Retinal pigment epithelial cell (primary cell): ENCODE results near the gene KANSL1L.

Source experiments
- DNase-seq: peaks from one replicate; pipeline ENCODE4 v3.0.0-alpha.2; 2010; ENCODE audit warnings: low read depth
- H3K4me3 ChIP-seq: 2 replicates; pipeline ENCODE4 v1.5.1; 2011; ENCODE audit warnings: mild to moderate bottlenecking, low read length, control low read depth, moderate library complexity
- CTCF ChIP-seq: conservative IDR thresholded peaks from 2 replicates; pipeline ENCODE4 v1.5.1; 2011; ENCODE audit warnings: low read depth, low read length, control low read depth, inconsistent platforms

KANSL1L gene

GRCh38 chr2:210159059-210159458, 12.2 kb downstream of the KANSL1L start:
- H3K4me3 ChIP-seq, result no peak overlapping the region
- DNase-seq, result no peak
- TF ChIP-seq CTCF, result no peak

- no peak for DNase-seq
- H3K4me3 ChIP-seq, result no peak overlapping the region
- TF ChIP-seq CTCF, result no peak
These were observed 13.0 kb downstream of the KANSL1L start for GRCh38 chr2:210158236-210158635.

- no peak overlapping the region for H3K4me3 ChIP-seq
- no peak for TF ChIP-seq CTCF
- DNase-seq, result no peak
These were observed 13.7 kb downstream of the KANSL1L start for GRCh38 chr2:210157526-210157925.

DNA sequence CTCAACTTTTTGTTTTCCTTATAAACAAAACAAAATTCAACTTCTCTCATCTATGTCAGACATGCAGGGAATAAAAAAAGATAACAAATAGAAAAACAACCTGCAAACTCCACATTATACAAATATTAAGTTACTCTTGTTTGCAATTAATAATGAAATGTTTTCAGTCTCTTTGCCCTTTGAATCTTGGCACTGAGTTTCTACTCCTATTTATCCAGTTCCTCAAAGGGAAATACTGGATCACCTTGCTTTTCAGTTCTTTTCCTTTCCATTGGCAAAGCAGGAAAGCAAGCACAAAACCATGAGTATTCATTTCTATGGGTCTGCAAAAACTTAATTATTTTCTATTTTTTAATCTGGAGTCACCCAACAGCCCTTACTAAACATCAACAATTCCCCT, 23.6 kb downstream of the KANSL1L start:
- no peak for DNase-seq
- no peak for TF ChIP-seq CTCF
- H3K4me3 ChIP-seq, result no peak overlapping the region

- H3K4me3 ChIP-seq, result no peak overlapping the region
- TF ChIP-seq CTCF, result no peak
- no peak for DNase-seq
These were observed 39.0 kb downstream of the KANSL1L start for GRCh38 chr2:210132239-210132638.

DNA sequence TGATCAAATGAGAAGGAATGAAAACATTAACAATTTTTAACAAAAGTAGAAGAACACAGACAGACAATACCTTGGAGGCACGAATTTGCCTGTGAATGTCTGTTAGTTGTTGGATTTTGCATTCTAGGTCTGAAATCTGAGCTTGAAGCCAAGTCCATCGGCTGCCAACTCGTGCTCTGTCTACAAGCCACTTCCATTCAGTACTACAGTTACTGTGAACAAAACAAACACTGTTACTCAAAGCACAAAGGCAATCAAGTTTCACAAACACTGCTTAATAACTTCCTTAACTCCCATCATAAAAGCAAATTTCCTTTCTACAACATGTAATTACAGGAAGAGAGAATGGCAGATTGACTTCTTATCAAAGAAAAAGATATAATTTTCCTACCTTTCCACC, 42.2 kb downstream of the KANSL1L start:
- no peak for DNase-seq
- no peak overlapping the region for H3K4me3 ChIP-seq
- TF ChIP-seq CTCF, result no peak

DNA sequence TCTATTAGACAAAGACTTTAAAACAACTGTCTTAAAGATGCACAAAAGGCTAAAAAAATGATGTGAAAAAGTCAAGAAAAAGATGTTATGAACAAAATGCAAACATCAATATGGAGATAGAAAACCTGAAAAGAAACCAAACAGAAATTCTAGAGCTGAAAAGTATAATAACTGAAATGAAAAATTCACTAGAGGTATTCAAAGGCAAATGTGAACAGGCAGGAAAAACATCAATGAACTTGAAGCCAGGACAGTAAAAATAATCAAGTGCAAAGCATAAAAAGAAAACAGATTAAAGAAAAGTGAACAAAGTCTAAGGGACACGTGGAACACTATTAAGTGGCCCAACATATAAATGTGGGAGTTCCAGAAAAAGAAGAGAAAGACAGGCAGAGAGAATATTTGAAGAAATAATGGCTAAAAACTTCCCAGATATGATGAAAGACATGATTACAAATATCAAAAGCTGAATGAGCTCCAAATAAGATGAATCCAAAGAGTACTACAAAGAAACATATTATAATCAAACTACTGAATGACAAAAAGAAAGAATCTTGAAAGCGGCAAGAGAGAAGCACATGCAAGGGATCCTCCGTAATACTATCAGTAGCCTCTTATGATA, 57.5 kb downstream of the KANSL1L start:
- TF ChIP-seq CTCF, result no peak
- DNase-seq, result no peak
- H3K4me3 ChIP-seq, result no peak overlapping the region
